SJCRH30 (cell line): ENCODE measurements around the gene ZNF48. TPM values are rescaled to one million over a fixed set of nuclear protein-coding genes. Genes with fewer than 3 reads are reported as not detected.

Source experiments
- DNase-seq, 2 experiments: peaks; one replicate each; pipeline ENCODE4 v3.0.0-alpha.2; 2015 to 2020
- H3K27ac ChIP-seq: fragments of 250-450 bp; sonication (Bioruptor Pico); 2 replicates; pipeline ENCODE4 v1.5.1; 2020; ENCODE audit warnings: mild to moderate bottlenecking, moderate library complexity
- H3K27me3 ChIP-seq: fragments of 250-450 bp; sonication (Bioruptor Pico); 2 replicates; pipeline ENCODE4 v1.5.1; 2020; ENCODE audit warnings: mild to moderate bottlenecking, moderate library complexity
- H3K36me3 ChIP-seq: fragments of 250-450 bp; sonication (Bioruptor Pico); 2 replicates; pipeline ENCODE4 v1.5.1; 2020; ENCODE audit warnings: mild to moderate bottlenecking, moderate library complexity
- H3K4me1 ChIP-seq: fragments of 250-450 bp; sonication (Bioruptor Pico); 2 replicates; pipeline ENCODE4 v1.5.1; 2020; ENCODE audit warnings: mild to moderate bottlenecking, moderate library complexity
- H3K4me3 ChIP-seq: fragments of 250-450 bp; sonication (Bioruptor Pico); 2 replicates; pipeline ENCODE4 v1.5.1; 2020; ENCODE audit warnings: mild to moderate bottlenecking, moderate library complexity
- H3K9me3 ChIP-seq: fragments of 250-450 bp; sonication (Bioruptor Pico); replicated peaks from 2 replicates; pipeline ENCODE4 v1.5.1; 2020; ENCODE audit warnings: mild to moderate bottlenecking, moderate library complexity
- total RNA-seq: library from RNA; depleted of rRNA; stranded (reverse); fragments of >200 nt; shearing (Covaris generic); gene quantifications from 2 replicates; pipeline ENCODE4 v1.2.3, GENCODE V29; 2014; rRNA removed

ZNF48 gene
- total RNA-seq: 9.3 and 10.1 TPM in 2 replicates

DNA sequence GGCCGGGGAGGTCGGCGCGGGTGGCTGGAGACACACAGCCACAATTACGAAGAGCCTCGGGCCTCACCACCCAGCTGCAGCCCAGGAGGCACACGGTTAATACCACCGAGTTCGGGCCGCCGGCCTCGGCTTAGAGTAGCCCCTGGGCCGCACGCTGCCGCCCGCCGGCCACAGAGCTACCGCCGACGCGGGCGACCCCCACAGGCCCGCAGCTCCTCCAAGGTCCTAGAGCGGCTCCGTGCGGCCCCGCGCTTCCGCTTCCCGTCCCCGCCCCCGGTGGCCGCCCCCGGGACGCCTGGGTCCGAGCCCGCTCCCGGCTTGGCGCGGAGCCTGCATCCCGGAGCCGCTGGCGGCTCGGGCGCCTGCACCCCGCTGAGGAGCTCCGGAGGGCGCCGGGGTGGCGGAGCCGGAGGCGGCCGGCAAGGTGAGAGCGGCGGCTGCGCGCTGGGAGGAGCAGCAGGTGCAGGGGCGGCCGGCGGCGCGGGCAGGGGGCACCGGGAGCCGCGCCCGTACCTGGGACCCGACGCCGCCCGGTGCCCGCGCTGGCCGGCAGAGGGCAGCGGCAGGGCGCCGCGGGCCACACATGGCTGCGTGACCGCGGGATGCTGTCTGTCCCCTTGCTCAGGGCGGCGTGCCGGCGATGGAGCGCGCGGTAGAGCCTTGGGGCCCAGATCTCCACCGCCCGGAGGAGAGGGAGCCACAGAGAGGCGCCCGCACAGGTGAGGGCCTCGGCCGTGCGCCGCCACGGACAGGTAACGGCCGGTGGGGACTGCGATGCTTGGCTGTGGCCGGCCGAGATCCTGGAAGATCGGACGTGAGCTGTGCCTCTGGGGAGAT lies at the start of gene ZNF48:
Gene ZNF48, plus strand, starts transcription at position 266 of the 837 bp plus-strand sequence. Its CDS starts 375 bp downstream, at position 641.
- H3K4me1 ChIP-seq: peaks cover 4% of the 10 kb centered on the region
- H3K9me3 ChIP-seq: no peaks in the 10 kb centered on the region
- H3K27ac ChIP-seq: peak within 1 kb of the TSS; percentile 64
- peak within 1 kb of the TSS; percentile 78 for H3K4me3 ChIP-seq
- H3K27me3 ChIP-seq: no peaks in the 10 kb centered on the region
- H3K36me3 ChIP-seq: no peaks in the 10 kb centered on the region
- DNase-seq: peak; percentile 91 to 95

DNA sequence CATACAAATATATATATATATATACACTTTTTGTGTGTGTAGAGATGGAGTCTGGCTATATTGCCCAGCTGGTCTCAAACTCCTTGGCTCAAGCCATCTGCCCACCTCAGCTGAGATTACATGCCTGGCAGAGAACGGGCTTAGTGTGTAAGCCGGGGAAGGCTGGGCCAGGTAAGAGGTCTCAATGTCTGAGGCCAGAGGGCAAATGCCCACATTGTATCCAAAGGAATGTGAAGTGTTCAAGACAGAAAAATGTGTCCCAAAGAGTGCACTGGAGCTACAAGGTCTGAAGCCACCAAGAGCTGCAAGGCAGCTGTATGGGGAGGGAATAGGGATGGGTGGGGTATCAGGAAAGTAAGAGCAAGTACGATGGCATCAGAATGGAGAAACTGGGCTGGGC lies 48.9 kb upstream of the ZNF48 start:
- H3K4me3 ChIP-seq: no peak overlapping the region
- peaks cover 12% of the 10 kb centered on the region for H3K36me3 ChIP-seq
- no peak overlapping the region for H3K27ac ChIP-seq
- H3K27me3 ChIP-seq: no peaks in the 10 kb centered on the region
- H3K9me3 ChIP-seq: no peaks in the 10 kb centered on the region
- DNase-seq: peak in 1 of 2 experiments; percentile 0
- H3K4me1 ChIP-seq: no peaks in the 10 kb centered on the region; the same call in 1 of the 2 replicates

- Histone ChIP-seq H3K36me3 (peaks cover 23% of the 10 kb centered on the region), H3K27ac (no peak overlapping the region)
Observed at GRCh38 chr16:30348113-30348512, 47.1 kb upstream of the ZNF48 start.

DNA sequence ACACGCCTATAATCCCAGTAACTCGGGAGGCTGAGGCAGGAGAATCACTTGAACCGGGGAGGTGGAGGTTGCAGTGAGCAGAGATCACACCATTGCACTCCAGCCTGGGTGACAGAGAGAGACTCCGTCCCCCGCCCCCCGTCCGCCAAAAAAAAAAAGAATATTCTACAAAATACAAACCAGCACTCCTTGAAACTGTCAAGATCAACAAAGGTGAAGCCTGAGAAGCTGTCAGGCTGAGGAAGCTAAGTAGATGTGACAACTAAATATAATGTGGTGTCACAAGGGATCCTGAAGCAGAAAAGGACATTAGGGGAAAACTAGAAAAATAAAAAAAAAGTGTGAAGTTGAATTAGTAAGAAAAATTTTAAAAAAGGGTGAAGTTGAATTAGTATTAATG lies 46.3 kb upstream of the ZNF48 start:
- H3K4me3 ChIP-seq: no peak overlapping the region
- H3K36me3 ChIP-seq: peaks cover 27% of the 10 kb centered on the region
- no peak for DNase-seq
- H3K9me3 ChIP-seq: no peaks in the 10 kb centered on the region
- peaks cover under 1% of the 10 kb centered on the region; the same call in 1 of the 2 replicates for H3K4me1 ChIP-seq
- no peak overlapping the region for H3K27ac ChIP-seq
- H3K27me3 ChIP-seq: no peaks in the 10 kb centered on the region

More at GRCh38 chr16:30348113-30348512, 47.1 kb upstream of the ZNF48 start:
- no peak overlapping the region for H3K4me3 ChIP-seq
- no peaks in the 10 kb centered on the region for H3K9me3 ChIP-seq
- no peaks in the 10 kb centered on the region for H3K27me3 ChIP-seq
- DNase-seq: peak in 1 of 2 experiments; percentile 0
- no peaks in the 10 kb centered on the region for H3K4me1 ChIP-seq

GRCh38 chr16:30349675-30350074 lies 45.5 kb upstream of the ZNF48 start:
- Histone ChIP-seq H3K4me1 (peaks cover 3% of the 10 kb centered on the region; the same call in 1 of the 2 replicates), H3K36me3 (peaks cover 28% of the 10 kb centered on the region), H3K9me3 (no peaks in the 10 kb centered on the region), H3K27ac (no peak overlapping the region), H3K27me3 (no peaks in the 10 kb centered on the region), H3K4me3 (no peak overlapping the region)
- no peak for DNase-seq

DNA sequence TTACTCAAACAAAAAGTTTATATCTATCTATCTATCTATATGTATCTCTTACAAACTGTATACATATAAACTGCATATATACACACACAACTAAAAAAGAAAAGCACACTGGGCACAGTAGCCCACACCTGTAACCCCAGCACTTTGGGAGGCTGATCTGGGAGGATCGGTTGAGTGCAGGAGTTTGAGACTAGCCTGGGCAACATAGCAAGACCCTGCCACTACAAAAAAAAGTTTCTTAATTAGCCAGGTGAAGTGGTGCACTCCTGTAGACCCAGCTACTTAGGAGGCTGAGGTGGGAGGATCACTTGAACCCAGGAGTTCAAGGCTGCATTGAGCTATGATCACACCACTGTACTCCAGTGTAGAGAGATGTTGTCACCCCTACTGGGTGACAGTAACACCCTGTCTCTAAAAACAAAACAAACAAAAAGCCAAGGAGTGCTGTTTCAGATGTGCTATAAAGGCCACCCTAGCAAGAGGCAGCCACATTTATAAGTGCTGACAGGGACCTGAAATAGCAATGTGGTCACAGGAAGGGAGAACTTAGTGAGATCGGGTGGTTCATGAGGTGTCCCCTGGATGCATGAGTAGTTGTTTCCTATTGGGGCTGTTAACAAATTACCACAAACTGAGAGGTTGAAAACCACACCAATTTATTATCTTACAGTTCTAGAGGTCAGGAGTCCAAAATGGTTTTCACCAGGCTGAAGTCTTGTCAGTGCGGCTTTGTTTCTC lies 44.9 kb upstream of the ZNF48 start:
- no peak overlapping the region for H3K27ac ChIP-seq
- H3K27me3 ChIP-seq: no peaks in the 10 kb centered on the region
- DNase-seq: no peak
- H3K36me3 ChIP-seq: peaks cover 28% of the 10 kb centered on the region
- no peaks in the 10 kb centered on the region for H3K9me3 ChIP-seq
- no peak overlapping the region for H3K4me3 ChIP-seq
- H3K4me1 ChIP-seq: peaks cover 3% of the 10 kb centered on the region; the same call in 1 of the 2 replicates

DNA sequence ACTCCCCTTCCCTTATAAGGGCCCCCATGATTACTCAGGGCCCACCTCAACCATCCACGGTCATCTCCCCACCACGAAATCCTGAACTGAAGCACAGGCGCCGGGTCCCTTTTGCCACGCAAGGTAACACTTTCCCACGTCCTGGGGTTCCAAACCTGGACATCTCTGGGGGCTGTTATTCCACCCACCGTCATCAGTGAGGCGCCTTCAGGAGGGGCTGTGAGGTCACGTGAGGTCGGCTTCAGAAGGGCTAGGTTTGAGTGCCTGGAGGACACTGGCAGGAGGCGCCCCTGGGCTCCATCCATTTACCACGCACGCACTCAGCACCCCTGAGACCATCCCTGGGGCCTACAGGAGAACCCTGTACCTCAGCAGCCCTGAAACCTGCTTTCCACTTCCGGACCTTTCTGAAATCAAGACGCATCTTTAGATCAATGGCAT lies 44.2 kb upstream of the ZNF48 start:
- Histone ChIP-seq H3K36me3 (peaks cover 28% of the 10 kb centered on the region), H3K4me3 (no peak overlapping the region), H3K9me3 (no peaks in the 10 kb centered on the region), H3K27ac (no peak overlapping the region), H3K27me3 (no peaks in the 10 kb centered on the region), H3K4me1 (peaks cover 3% of the 10 kb centered on the region; the same call in 1 of the 2 replicates)
- DNase-seq: no peak

GRCh38 chr16:30351586-30352419 lies 43.4 kb upstream of the ZNF48 start:
- DNase-seq: no peak
- Histone ChIP-seq H3K36me3 (peaks cover 28% of the 10 kb centered on the region), H3K27ac (no peak overlapping the region), H3K4me3 (no peak overlapping the region), H3K9me3 (no peaks in the 10 kb centered on the region), H3K4me1 (peaks cover 3% of the 10 kb centered on the region; the same call in 1 of the 2 replicates), H3K27me3 (no peaks in the 10 kb centered on the region)

GRCh38 chr16:30352488-30353401 lies 42.5 kb upstream of the ZNF48 start:
- peaks cover 33% of the 10 kb centered on the region for H3K36me3 ChIP-seq
- H3K4me3 ChIP-seq: no peak overlapping the region
- H3K27ac ChIP-seq: no peak overlapping the region

DNA sequence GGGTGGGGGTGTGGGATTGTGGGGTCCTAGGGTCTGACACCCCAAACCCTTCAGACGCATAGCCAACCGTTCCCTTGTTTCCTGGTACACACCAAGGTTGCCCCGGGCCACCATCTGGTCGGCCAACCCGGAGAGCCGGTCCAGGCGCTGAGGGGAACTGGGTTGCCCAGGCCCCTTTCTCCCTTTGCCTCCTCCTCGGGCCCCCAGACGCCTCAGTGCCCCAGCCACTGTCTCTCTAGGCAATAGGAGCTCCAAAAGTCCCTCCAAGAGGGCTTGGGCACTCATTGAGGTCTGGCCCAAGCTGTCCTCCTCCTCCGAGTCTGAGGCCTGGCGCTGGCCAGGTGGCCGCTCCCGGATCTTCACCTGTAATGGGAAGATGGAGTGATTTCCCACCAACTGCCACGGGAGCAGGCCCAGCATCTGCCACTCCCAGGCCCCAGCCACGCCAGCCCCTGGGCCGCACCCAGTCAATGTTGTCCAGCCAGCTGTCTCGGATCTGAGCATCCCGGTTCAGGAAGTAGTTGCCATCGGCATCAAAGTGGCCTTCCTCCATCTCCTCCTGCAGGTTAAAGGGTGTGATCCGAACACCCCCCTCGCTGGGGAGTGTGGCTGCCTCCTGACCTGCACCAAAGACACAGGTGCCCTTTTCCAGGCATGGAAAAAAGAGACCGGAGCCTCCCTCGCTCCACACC lies 41.6 kb upstream of the ZNF48 start:
- Histone ChIP-seq H3K4me3 (no peak overlapping the region; the same call in 1 of the 2 replicates), H3K36me3 (peaks cover 36% of the 10 kb centered on the region), H3K9me3 (no peaks in the 10 kb centered on the region), H3K27ac (no peak overlapping the region), H3K27me3 (no peaks in the 10 kb centered on the region), H3K4me1 (peaks cover 3% of the 10 kb centered on the region; the same call in 1 of the 2 replicates)
- DNase-seq: no peak

More at GRCh38 chr16:30352488-30353401, 42.5 kb upstream of the ZNF48 start:
- no peak for DNase-seq
- peaks cover 3% of the 10 kb centered on the region; the same call in 1 of the 2 replicates for H3K4me1 ChIP-seq
- H3K27me3 ChIP-seq: no peaks in the 10 kb centered on the region
- no peaks in the 10 kb centered on the region for H3K9me3 ChIP-seq

- Histone ChIP-seq H3K4me3 (peak overlapping the region; percentile 88), H3K4me1 (peaks cover 3% of the 10 kb centered on the region; the same call in 1 of the 2 replicates), H3K36me3 (peaks cover 42% of the 10 kb centered on the region), H3K27me3 (no peaks in the 10 kb centered on the region), H3K27ac (peak overlapping the region; percentile 93), H3K9me3 (no peaks in the 10 kb centered on the region)
- DNase-seq: peak in 1 of 2 experiments; percentile 39
Observed at GRCh38 chr16:30354423-30355143, 40.6 kb upstream of the ZNF48 start.

DNA sequence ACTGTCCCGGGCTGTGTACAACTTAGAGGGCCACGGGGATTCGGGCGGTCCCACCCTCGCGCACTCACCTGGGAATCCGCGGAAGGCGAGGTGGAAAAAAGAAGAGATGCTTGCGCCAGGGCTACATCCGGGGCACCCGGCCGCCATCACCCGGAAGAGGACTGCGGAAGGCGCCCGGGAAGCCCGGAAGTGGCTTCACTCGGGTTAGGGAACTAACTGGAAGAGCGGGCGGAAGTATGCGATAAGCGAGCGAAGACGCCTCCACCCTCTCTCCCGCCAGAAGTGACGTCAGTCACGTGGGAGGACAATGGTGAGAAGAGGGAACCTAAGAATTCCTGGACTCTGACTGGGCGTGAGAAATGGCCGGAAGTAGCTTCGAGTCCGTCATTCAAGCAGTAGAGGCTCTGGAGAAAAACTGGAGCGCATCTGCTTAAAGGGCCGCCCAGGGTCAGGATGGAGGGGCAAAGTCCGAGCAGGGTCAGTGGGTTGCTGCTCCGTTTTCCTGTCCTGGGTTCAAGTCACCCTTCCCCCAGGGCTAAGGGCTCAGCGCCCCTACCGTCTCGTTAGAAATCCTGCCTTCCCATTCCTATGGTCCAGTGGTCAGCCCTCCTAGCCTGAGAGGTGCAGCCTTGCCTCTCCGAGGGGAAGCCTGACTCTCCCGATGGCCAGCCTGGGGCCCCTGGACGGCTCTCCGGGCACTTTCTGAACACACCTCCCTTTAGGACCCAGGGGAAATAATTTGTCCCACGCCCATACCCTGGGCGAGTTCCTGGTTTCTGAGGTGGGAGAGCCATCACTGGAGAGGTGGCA lies 39.9 kb upstream of the ZNF48 start, which contains the start of gene CD2BP2:
Gene CD2BP2, minus strand, starts transcription at position 165 of the 810 bp plus-strand sequence. CDS start 627 bp downstream, outside the sequence.
- peak; percentile 99 for DNase-seq
- H3K4me1 ChIP-seq: peaks cover 3% of the 10 kb centered on the region; the same call in 1 of the 2 replicates
- no peaks in the 10 kb centered on the region for H3K27me3 ChIP-seq
- H3K27ac ChIP-seq: peak within 1 kb of the TSS; percentile 93
- H3K9me3 ChIP-seq: no peaks in the 10 kb centered on the region
- H3K4me3 ChIP-seq: peak within 1 kb of the TSS; percentile 88
- H3K36me3 ChIP-seq: peaks cover 39% of the 10 kb centered on the region
